Measurements from ENCODE around the gene HK1.
"Not testable (repeated sequence)": the region's sequence is repeated elsewhere in the genome, so short reads cannot be mapped to it uniquely, and the experiment has no call there.

Gene HK1

DNA sequence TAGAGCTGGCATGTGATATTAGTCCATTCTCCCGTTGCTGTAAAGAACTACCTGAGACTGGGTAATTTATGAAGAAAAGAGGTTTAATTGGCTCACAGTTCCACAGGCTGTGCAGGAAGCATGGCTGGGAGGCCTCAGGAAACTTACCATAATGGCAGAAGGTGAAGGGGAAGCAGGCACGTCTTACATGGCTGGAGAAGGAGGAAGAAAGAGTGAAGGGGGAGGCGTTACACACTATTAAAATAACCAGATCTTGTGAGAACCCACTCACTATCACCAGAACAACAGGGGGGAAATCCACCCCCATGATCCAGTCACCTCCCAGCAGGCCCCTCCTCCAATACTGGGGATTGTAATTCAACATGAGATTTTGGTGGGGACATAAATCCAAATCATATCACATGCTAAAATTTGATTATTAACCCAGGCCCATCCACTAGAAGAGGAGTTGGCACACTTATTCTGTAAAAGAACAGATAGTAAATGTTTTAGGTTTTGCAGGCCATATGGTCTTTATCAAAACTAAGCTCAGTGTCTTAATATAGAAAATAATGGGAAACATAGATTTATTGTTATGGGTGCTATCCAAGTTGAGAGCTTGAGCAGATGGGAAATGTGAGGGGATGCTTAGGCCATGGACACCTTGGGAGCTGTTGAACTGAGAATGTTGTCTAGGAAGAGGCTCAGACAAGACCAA, 18.6 kb upstream of the HK1 start:
- no peak for DNase-seq

DNA sequence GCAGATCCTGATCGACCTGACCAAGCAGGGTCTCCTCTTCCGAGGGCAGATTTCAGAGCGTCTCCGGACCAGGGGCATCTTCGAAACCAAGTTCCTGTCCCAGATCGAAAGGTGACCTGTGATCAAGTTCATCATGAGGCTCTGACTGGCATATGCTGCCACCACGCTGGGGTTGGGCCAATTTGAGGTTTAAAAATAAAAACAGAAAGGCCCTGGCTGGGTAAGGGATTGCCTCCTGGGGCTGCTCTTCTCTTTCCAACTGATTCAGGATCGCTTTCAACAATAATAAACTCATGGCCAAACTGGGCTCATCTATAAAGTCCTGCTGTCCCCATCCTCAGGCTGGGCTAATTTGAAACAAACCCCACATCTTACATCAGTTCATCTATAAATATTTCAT, 17.1 kb upstream of the HK1 start:
- DNase-seq: no peak

DNA sequence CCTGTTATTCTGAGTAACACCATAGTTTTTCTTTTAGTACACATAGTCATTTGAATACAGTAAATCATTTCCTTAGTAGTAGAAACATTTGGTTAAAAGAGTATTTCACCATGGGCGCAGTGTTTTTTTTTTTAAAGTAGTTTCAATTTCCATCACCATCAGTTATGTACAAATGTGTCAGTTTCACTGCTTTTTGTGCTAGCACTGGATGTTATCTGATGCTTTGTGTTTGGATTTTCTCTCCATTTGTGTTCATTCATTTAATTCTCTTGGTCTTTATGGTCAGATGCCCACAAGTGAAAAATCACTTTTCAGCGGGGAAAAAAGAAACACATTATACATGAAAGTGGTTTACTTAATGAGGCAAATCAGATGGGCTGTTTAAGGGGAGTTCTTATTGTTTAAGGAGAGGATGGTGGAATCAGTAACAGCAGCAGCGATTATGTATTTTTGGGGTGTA, 16.0 kb upstream of the HK1 start:
- no peak for DNase-seq

DNA sequence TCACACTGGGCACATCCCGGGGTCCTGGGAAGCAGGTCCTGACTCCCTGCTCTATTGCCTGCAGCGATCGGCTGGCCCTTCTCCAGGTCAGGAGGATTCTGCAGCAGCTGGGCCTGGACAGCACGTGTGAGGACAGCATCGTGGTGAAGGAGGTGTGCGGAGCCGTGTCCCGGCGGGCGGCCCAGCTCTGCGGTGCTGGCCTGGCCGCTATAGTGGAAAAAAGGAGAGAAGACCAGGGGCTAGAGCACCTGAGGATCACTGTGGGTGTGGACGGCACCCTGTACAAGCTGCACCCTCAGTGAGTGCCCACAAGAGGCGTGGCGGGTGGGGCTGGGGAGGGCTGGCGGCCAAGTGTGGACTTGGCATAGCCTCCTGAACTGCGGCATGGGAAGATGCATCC, 12.8 kb upstream of the HK1 start:
- DNase-seq: no peak

DNA sequence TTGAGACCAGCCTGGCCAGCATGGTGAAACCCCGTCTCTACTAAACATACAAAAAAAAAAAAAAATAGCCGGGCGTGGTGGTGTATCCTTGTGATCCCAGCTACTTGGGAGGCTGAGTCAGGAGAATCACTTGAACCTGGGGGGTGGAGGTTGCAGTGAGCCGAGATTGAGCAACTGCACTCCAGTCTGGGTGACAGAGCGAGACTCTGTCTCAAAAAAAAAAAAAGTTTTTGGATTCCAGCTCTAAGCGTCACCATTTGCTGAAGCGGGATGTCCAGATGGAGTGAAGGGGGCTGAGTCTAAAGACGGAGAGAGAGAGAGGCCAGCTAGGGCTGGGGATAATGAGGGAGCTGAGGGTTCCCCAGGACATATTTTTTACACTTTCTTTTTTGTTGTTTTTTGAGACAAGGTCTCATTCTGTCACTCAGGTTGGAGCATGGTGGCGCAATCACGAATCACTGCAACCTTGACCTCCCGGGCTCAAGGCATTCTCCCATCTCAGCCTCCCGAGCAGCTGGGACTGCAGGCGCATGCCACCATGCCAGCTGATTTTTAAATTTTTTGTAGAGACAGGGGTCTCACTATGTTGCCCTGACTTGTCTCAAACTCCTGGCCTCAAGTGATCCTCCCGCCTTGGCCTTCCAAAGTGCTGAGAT, 9.4 kb upstream of the HK1 start:
- DNase-seq: no peak

DNA sequence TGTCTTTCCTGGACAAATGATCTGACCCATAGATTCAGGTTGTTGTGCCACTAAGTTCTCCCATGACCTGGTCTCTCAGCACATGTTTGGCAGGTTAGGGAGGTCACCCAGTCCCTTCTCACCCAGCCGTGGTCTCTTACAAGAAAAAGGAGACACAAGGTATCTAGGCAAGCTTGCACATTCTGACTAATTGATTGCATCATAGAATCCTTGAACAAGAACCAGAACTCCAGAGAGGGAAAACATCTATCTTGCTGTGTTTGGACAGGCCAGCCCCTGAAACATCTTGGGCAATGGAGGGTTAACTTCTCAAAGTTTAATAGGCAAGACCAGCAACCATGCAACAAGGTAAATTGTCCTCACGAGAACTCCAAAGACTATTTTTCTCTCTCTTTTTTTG, 8.5 kb upstream of the HK1 start:
- DNase-seq: no peak

DNA sequence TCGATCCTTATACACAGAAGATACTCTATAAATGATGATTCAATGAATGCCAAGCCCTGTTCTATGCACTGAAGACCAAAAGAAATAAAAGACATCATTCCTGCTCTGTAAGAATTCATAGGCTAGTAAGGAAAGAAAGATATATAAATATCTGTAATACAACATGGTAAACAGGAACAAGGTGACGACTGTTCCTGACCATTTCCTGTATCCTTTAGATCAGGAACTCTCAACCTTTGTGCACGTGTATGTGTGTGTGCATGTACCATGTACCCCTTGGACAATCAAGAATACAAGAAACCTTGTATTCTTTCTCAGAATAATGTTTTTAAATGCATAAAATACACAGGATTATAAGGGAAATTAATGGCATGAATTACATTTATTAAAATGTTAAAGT, 7.3 kb upstream of the HK1 start:
- DNase-seq: no peak

DNA sequence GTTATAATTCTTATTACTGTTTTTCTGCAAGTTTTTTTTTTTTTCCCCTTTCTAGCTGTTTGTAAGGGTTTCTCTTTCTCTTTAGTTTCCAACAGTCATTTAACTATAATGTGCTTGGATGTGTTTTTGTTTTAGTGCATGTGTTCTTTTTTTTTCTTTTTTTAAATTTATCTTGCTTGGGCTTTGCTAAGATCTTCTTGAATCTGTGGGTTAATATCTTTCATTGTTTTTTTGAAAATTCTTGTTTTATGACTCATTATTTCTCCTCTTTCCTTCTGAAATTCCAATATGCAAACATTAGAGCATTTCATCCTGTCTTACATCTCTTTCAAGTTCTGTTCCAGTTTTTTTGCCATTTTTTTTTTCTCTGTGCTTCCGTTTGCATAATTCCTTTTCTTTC, 5.7 kb upstream of the HK1 start:
- DNase-seq: no peak

DNA sequence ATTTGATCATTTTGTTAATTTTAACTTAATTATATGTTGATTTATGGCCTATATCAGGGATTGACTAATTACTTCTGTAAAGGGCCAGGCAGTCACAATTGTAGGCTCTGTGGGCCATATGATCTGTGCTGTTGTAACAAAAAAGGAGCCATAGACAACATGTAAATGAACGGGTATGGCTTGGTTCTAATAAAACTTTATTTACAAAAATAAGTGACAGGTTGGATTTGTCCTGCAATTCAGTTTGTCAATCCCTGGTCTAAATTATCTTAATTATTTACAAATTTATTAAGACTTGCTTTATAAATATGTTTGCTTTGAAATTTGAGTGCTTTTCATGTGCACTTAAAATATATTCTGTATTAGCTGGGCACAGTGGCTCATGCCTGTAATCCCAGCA, 2.9 kb upstream of the HK1 start:
- no peak for DNase-seq

DNA sequence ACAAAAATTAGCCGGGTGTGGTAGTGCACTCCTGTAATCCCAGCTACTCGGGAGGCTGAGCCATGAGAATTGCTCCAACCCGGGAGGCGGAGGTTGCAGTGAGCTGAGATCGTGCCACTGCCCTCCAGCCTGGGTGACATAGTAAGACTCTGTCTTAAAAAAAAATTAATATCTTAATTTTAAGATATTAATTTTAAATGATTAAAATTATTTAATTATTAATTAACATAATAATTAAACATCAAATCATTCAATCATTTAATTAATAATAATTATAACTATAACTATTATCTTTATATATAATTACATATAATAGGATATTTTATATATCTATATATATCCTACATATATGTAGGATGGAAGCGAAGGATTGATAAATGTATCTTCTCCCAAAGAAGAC, 1.8 kb upstream of the HK1 start:
- DNase-seq: no peak

DNA sequence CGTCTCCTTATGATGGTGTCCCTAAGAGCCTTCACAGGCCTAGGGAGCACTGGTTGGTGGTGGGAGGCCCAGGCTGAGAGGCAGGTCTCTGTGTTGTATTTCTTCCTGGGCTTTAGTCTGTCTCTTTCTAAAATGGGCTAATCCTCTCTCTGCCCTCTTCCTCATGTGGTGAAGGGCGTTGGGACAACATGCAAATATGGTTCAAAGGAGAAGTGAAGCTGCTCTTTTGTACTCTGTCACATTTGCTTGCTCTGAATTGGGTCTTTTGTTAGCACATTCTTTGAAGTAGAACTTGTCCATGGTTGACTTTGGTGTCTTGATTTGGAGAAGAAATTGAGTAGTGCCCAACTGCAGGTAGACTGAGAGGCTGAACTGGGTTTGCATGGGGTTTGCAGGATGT, 814 bp downstream of the HK1 start:
- DNase-seq: no peak

DNA sequence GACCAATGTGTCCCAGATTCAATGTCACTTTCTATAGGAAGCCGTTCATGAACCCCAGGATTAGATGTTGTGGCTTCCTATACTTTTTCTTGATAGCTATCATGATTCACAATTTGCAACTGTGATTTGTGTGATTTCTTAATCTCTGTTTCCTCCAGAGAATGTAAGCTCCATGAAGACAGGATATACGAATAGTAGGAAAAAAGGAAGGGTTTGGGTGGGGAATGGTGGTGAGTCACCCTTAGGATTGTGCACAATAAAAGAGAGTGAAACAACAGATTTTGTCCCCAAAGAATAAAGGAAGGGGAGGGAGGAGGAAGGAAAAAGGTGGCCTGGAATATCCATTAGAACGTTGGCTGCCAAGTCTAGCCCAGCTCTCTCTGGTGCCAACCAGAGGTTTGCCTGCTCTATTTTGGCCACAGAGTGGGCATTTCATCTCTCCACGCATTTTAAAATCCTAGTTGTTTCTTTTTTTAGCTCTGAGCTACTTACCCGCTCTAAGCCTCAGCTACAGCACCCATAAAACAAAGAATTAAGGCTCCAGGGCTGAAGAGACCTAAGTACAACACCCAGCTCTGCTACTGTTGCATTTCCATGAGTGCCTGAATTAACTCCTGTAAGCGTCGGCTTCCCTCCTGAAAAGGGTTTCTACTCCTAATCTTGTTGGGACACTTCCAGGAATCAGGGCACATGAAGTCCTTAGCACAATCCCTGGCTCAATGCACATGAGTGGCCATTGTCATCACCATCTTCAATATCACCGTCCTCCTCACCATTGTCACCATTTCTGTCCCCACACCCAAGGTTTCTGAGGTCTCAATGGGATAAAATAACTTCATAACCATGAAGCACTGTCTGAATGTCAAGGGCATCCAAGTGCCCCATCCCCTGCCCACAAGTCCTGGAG, 3.5 kb downstream of the HK1 start:
- no peak for DNase-seq

DNA sequence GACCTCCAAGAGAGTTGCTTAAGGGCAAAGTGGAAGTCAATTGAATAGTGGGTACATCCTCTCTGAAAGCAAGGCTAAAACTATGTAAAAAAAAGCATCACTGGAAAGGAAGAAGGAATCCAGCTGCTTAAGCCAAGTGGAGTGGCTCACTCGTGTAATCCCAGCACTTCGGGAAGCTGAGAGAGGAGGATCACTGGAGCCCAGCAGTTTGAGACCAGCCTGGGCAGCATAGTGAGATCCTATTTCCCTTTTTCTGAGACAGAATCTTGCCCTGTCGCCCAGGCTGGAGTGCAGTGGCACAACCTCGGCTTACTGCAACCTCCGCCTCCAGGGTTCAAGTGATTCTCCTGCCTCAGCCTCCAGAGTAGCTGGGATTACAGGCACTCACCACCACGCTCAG, 6.1 kb downstream of the HK1 start:
- not testable (repeated sequence) for DNase-seq

DNA sequence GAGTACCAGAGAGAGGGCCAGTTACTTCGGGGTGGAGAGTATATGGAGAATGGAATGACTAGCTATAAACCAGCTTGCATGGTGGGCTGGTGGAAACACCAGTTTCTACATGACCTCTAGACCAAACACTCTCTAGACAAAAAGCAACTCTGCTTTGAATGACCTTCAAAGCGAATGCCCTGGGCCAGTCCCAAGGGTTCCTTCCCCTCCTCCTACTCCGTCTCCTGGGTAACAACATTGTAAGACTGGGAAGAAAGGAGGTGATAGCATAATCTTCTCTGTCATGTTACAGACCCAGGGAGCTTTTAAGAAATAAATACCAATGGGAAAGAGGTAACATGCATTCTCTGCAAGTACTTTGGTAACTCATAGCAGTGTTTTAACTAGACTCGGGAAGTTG, 7.4 kb downstream of the HK1 start:
- no peak for DNase-seq

DNA sequence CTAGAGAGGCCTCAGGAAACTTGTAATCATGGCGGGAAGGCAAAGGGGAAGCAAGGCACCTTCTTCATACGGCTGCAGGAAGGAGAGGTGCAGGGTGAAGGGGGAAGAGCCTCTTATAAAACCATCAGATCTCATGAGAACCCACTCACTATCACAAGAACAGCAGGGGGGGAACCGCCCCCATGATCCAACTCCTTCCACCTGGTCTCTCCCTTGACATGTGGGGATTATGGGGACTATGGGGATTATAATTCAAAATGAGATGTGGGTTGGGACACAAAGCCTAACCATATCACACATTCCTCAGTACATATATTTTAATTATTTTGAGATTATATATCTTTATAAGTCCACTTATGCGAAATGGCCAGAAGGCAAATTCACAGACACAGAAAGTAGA, 8.9 kb downstream of the HK1 start:
- no peak for DNase-seq

DNA sequence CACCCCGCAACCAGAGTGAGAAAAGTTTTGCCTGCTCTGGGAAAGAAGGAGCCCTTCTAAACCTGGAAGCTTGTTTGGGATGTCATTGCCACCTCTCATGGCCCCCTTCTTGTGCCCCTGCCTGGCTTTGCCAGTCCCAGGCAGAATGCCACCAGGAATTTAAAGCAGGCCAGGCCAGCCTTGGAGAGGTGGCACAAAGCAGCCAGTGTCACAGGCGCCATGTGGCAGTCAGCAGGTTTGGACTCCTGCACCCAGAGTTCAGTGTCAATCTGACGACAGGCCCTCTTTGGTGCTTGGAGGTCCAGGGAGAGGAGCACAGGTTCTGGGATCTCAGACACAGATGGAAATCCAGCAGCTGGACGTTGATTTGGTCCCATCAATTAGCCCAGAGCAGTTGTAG, 12.7 kb downstream of the HK1 start:
- DNase-seq: no peak

DNA sequence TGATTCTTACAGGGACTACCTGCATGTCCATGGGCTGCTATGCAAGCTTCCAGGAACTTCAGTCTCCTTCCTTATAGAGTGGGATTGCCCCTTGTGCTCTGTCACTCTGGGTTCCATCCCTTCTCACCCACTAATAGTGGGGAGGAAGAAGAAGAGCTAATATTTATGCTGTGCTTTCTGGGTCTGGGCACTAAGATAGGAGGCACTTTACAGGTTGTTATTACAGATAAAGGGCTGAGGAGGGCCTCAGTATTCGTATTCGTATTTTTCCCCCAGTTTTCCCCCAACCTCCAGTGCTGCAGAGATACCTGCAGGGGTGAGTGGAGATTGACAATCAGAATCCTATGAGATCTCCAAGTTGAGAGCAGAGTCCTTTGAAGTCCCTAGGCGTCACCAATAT, 14.2 kb downstream of the HK1 start:
- DNase-seq: no peak

DNA sequence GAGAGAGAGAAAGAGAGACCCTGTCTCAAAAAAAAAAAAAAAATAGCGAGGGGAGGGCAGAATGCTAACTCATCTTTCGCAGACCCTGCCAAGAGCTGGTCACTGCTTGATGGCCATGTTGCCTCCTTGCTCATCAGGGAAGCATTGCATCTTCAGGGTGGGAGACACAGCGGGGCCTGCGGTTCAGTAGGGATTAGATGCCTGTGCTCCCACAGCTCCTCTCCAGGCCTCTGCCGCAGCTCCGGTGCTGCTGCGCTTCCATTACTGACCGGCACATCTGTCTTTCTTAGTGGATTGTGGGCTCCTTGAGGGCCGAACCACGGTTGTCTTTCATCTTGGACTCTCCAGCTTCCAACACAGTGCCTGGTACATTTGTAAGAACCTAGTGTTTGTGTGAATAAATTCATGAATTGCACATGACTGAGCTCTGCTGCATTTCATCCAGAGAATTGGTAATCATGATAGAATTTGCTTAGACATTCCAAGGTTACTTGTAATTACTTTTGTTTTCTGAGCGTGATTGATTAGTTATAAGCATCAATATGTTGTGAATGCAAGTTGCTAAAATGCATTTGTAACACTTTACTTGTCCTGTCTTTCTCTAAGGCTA, 16.8 kb downstream of the HK1 start:
- DNase-seq: no peak

DNA sequence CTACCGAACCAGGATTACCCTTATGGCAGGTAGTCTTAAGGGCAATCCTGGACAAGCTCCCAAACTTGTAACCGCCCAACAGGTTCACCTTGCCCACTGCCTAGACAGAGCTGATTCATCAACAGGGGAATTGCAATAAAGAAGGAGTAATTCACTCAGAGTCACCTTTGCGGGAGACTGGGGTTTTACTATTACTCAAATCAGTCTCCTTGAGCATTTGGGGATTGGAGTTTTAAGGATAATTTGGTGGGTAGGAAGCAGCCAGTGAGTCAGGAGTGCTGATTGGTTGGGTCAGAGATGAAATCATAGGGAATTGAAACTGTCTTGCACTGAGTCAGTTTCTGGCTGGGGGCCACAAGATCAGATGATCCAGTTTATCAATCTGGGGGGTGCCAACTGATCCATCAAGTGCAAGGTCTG, 25.3 kb downstream of the HK1 start:
- DNase-seq: no peak

DNA sequence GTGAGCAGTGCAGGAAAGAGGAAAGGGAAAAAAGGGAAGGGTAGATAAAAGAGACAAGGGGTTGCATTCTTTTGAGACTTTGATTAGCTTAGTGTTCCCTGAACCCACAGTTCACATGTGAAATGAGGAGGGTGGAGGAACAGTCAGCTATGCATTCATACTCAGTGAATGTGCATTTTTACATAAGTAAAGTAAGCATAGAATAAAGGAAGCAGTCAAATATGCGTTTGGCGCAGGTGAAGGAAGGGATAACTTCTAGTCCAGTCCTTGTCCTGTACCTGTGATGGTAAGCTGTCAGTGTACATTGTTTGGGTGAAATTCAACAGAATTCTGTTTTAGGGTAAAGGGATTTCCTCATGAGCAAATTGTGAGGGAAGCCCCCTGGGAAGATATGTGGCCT, 28.1 kb downstream of the HK1 start:
- DNase-seq: no peak

DNA sequence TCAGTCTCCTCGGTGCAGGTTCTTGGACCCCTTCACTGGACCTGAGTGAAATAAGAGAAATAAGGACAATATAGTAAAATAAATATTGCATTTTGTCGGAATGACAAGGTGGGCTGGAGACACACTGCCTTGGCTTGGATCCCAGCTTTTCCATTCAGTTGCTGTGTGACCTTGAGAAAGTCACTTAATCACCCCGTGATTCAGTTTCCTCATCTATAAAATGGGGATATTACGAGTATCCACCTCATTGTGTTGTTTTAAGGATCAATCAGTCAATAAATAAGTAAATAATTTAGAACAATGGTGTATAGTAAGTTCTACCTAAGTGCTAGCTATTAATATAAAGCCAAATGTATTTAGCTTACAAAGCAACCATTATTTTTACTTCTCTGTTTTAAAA, 29.1 kb downstream of the HK1 start:
- no peak for DNase-seq

DNA sequence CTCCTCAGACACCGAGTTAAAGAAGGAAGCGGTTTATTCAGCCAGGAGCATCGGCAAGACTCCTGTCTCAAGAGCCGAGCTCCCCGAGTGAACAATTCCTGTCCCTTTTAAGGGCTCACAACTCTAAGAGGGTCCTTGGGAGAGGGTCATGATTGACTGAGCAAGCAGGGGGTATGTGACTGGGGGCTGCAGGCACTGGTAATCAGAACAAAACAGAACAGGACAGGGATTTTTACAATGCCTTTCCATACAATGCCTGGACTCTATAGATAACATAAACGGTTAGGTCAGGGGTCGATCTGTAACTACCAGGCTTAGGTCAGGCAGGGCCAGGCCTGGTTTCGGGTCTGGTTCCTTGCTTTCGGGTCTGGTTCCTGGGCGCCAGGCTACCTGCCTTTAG, 30.0 kb downstream of the HK1 start:
- DNase-seq: not testable (repeated sequence)

DNA sequence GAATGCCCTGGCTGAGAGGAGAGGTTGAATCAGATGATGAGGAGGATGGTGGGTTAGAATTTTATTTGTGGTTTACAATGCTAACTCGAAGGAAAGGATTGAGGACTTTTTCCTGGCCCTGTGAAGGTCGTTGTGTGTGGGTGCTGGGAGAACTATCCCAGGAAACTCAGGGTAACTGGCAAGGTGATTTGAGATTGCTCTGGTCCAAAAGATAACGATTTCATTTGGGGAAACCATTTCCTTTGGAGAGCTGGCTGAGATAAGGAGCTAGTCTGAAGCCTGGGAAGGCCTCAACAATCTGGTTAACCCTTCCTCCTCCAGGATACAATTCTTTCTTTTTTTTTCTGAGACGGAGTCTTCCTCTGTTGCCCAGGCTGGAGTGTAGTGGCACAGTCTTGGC, 33.0 kb downstream of the HK1 start:
- no peak for DNase-seq

Measured in central memory CD4-positive, alpha-beta T cell (primary cell).